GM12878 (cell line): ENCODE measurements around the gene PRR35. TPM values are rescaled to one million over a fixed set of nuclear protein-coding genes. Genes with fewer than 3 reads are reported as not detected.

ENCODE experiments used
- BCL11A ChIP-seq: IDR thresholded peaks from 2 replicates; pipeline ENCODE4 v1.6.1; 2011; ENCODE audit warnings: low read depth, low read length
- CEBPB ChIP-seq, 2 experiments: fragments of 150-350 bp in 1 of 2; IDR thresholded peaks; 2 replicates each; pipeline ENCODE4 v1.6.1; 2012 to 2014; ENCODE audit warnings: low read depth in 2 of 2, low read length in 2 of 2, borderline replicate concordance in 1 of 2, inconsistent platforms in 1 of 2
- CHD4 ChIP-seq: fragments of 200-600 bp; sonication (generic); IDR thresholded peaks from 2 replicates; pipeline ENCODE4 v1.6.1; 2016; ENCODE audit warnings: mild to moderate bottlenecking
- CREB1 ChIP-seq: IDR thresholded peaks from 2 replicates; pipeline ENCODE4 v1.6.1; 2012; ENCODE audit warnings: low read depth, mild to moderate bottlenecking, inconsistent platforms
- DPF2 ChIP-seq: fragments of 450-650 bp; IDR thresholded peaks from 2 replicates; pipeline ENCODE4 v1.6.1; 2017; ENCODE audit warnings: mild to moderate bottlenecking
- EP300 ChIP-seq, 2 experiments: fragments of 150-350 bp in 1 of 2; IDR thresholded peaks; 2 replicates each; pipeline ENCODE4 v1.6.1; 2011 to 2012; ENCODE audit warnings: low read depth in 2 of 2, low read length in 2 of 2, borderline replicate concordance in 1 of 2, improper control_type of control experiment in 1 of 2, inconsistent platforms in 1 of 2; ENCODE audit not compliant: control insufficient read depth in 1 of 2
- FOS ChIP-seq: IDR thresholded peaks from 3 replicates; pipeline ENCODE4 v1.6.1; 2011; ENCODE audit warnings: borderline replicate concordance; ENCODE audit not compliant: insufficient read length; ENCODE audit errors: extremely low read depth
- KAT2A ChIP-seq: conservative IDR thresholded peaks from 2 replicates; pipeline ENCODE4 v1.6.1; 2011; ENCODE audit warnings: low read depth, low read length; ENCODE audit not compliant: control insufficient read depth
- MEF2A ChIP-seq: IDR thresholded peaks from 2 replicates; pipeline ENCODE4 v1.6.1; 2011; ENCODE audit warnings: low read depth, mild to moderate bottlenecking, low read length, moderate library complexity; ENCODE audit not compliant: insufficient read depth
- MYC ChIP-seq: IDR thresholded peaks from 2 replicates; pipeline ENCODE4 v1.6.1; 2011; ENCODE audit warnings: mild to moderate bottlenecking, low read length, moderate library complexity, inconsistent platforms; ENCODE audit not compliant: insufficient read depth, insufficient replicate concordance, insufficient read length, severe bottlenecking
- NRF1 ChIP-seq: conservative IDR thresholded peaks from 2 replicates; pipeline ENCODE4 v1.6.1; 2011; ENCODE audit warnings: mild to moderate bottlenecking, low read depth, low read length, improper control_type of control experiment
- RAD51 ChIP-seq: fragments of 450-650 bp; IDR thresholded peaks from 2 replicates; pipeline ENCODE4 v1.6.1; 2016; ENCODE audit warnings: moderate library complexity, mild to moderate bottlenecking, inconsistent platforms
- RFX5 ChIP-seq: IDR thresholded peaks from 2 replicates; pipeline ENCODE4 v1.6.1; 2011; ENCODE audit warnings: low read depth, low read length, improper control_type of control experiment
- SUZ12 ChIP-seq: fragments of 200-600 bp; sonication (generic); IDR thresholded peaks from one replicate; pipeline ENCODE4 v1.6.1; 2018; ENCODE audit warnings: antibody characterized with exemption, mild to moderate bottlenecking; ENCODE audit not compliant: unreplicated experiment
- WRNIP1 ChIP-seq: IDR thresholded peaks from 2 replicates; pipeline ENCODE4 v1.6.1; 2011; ENCODE audit warnings: low read depth, low read length, improper control_type of control experiment, borderline replicate concordance
- YY1 ChIP-seq: IDR thresholded peaks from 2 replicates; pipeline ENCODE4 v1.6.1; 2011; ENCODE audit warnings: low read depth, mild to moderate bottlenecking, low read length
- ZNF217 ChIP-seq: fragments of 450-650 bp; IDR thresholded peaks from 2 replicates; pipeline ENCODE4 v1.6.1; 2017; ENCODE audit warnings: antibody characterized with exemption, mild to moderate bottlenecking
- polyA plus RNA-seq, 11 experiments: library from polyadenylated mRNA; depleted of rRNA in 4 of 11; unstranded in 6 of 11; stranded (reverse) in 5 of 11; fragments of >200 nt; fragmentation: Nextera tagmentation in 4 of 11; fragmentation: Illumina TruSeq in 1 of 11; extraction: Ambion mirVana in 4 of 11; extraction: Trizol in 1 of 11; gene quantifications; 1 replicate in 1 of 11; 2 replicates in 10 of 11; pipeline versions ENCODE4 v1.2.1 to v1.2.3, GENCODE V29; 2011 to 2016; ENCODE audit warnings: inconsistent platforms in 2 of 11, missing spikeins in 2 of 11, low read depth in 1 of 11
- total RNA-seq, 4 experiments: library from RNA; depleted of rRNA in 3 of 4; stranded (reverse); fragments of >200 nt in 3 of 4; fragmentation: Illumina TruSeq in 1 of 4; extraction: Trizol in 1 of 4; gene quantifications; 2 replicates each; pipeline versions ENCODE4 v1.2.1 to v1.2.3, GENCODE V29; 2013 to 2021
- TF ChIP-seq, protein P1 (sequence below): fragments of 450-650 bp; IDR thresholded peaks from 2 replicates; pipeline ENCODE4 v1.6.1; 2017; ENCODE audit warnings: mild to moderate bottlenecking, moderate library complexity
- TF ChIP-seq, protein P2 (sequence below): IDR thresholded peaks from 2 replicates; pipeline ENCODE4 v1.6.1; 2011; ENCODE audit warnings: borderline replicate concordance, low read depth, mild to moderate bottlenecking, moderate library complexity, mixed read lengths, low read length; ENCODE audit not compliant: insufficient read depth; ENCODE audit errors: extremely low read length
- TF ChIP-seq, protein P3 (sequence below): fragments of 450-650 bp; IDR thresholded peaks from 2 replicates; pipeline ENCODE4 v1.6.1; 2017; ENCODE audit warnings: mild to moderate bottlenecking
- TF ChIP-seq, protein P4 (sequence below): fragments of 450-650 bp; IDR thresholded peaks from 2 replicates; pipeline ENCODE4 v1.6.1; 2017; ENCODE audit warnings: antibody characterized with exemption, mild to moderate bottlenecking, moderate library complexity

The PRR35 gene
- total and polyA plus RNA-seq, 10 of the 15 experiments (the other 5 are each of a cell fraction or from before 2014, with no cell fraction given): not detected

DNA sequence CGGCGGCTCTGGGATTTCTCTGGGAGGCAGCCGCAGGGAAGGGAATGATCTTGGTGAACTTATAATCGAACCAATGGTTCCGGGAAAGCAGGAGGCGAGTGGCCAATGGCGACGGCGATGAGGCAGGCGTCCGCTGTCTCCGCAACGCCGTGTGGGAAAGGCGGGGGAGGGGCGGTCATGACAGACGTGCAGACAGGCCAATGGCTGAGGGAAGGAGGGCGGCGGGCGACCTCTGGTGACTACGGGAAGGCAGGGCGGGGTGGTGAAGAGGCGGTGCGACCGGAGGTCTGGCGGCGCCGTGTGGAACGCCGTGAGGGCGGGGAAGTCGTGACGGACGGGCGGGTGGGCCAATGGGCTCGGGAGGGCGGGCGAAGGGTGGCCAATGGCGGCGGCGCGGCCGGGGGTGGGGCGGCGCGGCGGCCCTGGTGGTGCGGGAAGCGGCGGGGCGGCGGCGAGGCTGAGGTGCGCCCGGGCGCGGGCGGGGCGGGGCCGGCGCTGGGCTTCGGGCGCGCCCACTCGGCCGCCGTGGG is 29.5 kb downstream of the PRR35 start, which contains the start of gene RAB40C (continued):
- TF ChIP-seq CEBPB (IDR thresholded peaks at IDR 0.05; ENCODE audit: borderline replicate concordance in 1 of 2, low read depth in 2 of 2, low read length in 2 of 2): no peak
- TF ChIP-seq MEF2A: no peak
- TF ChIP-seq WRNIP1: no peak
- 0 out of 2 replicates have a peak, but pooled peaks have one; percentile 2 for TF ChIP-seq NRF1
- no peak for TF ChIP-seq KAT2A
- TF ChIP-seq, protein P1, sequence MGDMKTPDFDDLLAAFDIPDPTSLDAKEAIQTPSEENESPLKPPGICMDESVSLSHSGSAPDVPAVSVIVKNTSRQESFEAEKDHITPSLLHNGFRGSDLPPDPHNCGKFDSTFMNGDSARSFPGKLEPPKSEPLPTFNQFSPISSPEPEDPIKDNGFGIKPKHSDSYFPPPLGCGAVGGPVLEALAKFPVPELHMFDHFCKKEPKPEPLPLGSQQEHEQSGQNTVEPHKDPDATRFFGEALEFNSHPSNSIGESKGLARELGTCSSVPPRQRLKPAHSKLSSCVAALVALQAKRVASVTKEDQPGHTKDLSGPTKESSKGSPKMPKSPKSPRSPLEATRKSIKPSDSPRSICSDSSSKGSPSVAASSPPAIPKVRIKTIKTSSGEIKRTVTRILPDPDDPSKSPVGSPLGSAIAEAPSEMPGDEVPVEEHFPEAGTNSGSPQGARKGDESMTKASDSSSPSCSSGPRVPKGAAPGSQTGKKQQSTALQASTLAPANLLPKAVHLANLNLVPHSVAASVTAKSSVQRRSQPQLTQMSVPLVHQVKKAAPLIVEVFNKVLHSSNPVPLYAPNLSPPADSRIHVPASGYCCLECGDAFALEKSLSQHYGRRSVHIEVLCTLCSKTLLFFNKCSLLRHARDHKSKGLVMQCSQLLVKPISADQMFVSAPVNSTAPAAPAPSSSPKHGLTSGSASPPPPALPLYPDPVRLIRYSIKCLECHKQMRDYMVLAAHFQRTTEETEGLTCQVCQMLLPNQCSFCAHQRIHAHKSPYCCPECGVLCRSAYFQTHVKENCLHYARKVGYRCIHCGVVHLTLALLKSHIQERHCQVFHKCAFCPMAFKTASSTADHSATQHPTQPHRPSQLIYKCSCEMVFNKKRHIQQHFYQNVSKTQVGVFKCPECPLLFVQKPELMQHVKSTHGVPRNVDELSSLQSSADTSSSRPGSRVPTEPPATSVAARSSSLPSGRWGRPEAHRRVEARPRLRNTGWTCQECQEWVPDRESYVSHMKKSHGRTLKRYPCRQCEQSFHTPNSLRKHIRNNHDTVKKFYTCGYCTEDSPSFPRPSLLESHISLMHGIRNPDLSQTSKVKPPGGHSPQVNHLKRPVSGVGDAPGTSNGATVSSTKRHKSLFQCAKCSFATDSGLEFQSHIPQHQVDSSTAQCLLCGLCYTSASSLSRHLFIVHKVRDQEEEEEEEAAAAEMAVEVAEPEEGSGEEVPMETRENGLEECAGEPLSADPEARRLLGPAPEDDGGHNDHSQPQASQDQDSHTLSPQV: no peak
- TF ChIP-seq SUZ12: no peak
- TF ChIP-seq RAD51: no peak
- TF ChIP-seq MYC: no peak
- peak; percentile 90 for TF ChIP-seq CREB1
- TF ChIP-seq EP300 (IDR thresholded peaks at IDR 0.05; ENCODE audit: borderline replicate concordance in 1 of 2, control insufficient read depth in 1 of 2, low read depth in 2 of 2, low read length in 2 of 2): no peak
- TF ChIP-seq FOS: peak; percentile 45
- TF ChIP-seq, protein P2, sequence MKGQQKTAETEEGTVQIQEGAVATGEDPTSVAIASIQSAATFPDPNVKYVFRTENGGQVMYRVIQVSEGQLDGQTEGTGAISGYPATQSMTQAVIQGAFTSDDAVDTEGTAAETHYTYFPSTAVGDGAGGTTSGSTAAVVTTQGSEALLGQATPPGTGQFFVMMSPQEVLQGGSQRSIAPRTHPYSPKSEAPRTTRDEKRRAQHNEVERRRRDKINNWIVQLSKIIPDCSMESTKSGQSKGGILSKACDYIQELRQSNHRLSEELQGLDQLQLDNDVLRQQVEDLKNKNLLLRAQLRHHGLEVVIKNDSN: no peak
- TF ChIP-seq, protein P3, sequence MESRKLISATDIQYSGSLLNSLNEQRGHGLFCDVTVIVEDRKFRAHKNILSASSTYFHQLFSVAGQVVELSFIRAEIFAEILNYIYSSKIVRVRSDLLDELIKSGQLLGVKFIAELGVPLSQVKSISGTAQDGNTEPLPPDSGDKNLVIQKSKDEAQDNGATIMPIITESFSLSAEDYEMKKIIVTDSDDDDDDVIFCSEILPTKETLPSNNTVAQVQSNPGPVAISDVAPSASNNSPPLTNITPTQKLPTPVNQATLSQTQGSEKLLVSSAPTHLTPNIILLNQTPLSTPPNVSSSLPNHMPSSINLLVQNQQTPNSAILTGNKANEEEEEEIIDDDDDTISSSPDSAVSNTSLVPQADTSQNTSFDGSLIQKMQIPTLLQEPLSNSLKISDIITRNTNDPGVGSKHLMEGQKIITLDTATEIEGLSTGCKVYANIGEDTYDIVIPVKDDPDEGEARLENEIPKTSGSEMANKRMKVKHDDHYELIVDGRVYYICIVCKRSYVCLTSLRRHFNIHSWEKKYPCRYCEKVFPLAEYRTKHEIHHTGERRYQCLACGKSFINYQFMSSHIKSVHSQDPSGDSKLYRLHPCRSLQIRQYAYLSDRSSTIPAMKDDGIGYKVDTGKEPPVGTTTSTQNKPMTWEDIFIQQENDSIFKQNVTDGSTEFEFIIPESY: no peak; the same call in 1 of the 2 replicates
- no peak for TF ChIP-seq ZNF217
- TF ChIP-seq, protein P4, sequence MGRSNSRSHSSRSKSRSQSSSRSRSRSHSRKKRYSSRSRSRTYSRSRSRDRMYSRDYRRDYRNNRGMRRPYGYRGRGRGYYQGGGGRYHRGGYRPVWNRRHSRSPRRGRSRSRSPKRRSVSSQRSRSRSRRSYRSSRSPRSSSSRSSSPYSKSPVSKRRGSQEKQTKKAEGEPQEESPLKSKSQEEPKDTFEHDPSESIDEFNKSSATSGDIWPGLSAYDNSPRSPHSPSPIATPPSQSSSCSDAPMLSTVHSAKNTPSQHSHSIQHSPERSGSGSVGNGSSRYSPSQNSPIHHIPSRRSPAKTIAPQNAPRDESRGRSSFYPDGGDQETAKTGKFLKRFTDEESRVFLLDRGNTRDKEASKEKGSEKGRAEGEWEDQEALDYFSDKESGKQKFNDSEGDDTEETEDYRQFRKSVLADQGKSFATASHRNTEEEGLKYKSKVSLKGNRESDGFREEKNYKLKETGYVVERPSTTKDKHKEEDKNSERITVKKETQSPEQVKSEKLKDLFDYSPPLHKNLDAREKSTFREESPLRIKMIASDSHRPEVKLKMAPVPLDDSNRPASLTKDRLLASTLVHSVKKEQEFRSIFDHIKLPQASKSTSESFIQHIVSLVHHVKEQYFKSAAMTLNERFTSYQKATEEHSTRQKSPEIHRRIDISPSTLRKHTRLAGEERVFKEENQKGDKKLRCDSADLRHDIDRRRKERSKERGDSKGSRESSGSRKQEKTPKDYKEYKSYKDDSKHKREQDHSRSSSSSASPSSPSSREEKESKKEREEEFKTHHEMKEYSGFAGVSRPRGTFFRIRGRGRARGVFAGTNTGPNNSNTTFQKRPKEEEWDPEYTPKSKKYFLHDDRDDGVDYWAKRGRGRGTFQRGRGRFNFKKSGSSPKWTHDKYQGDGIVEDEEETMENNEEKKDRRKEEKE: no peak
- no peak for TF ChIP-seq CHD4
- peak; percentile 90 for TF ChIP-seq RFX5
- TF ChIP-seq BCL11A: no peak
- peak; percentile 96 for TF ChIP-seq DPF2
- 0 out of 2 replicates have a peak, but pooled peaks have one; percentile 31 for TF ChIP-seq YY1
